GM12864 (cell line): ENCODE results near the gene NKX2-1.

Experiments used
- DNase-seq: peaks from one replicate; pipeline ENCODE4 v3.0.0-alpha.2; 2011; ENCODE audit warnings: low read depth
- H3K4me3 ChIP-seq: 2 replicates; pipeline ENCODE4 v1.5.1; 2011; ENCODE audit warnings: mild to moderate bottlenecking, low read depth, low read length, control low read depth
- CTCF ChIP-seq: IDR thresholded peaks from 2 replicates; pipeline ENCODE4 v1.5.1; 2011; ENCODE audit warnings: low read depth, mild to moderate bottlenecking, moderate library complexity, low read length, control low read depth, inconsistent platforms; ENCODE audit errors: missing control alignments

The NKX2-1 gene

GRCh38 chr14:36529062-36529461 is 9.0 kb upstream of the NKX2-1 start:
- no peak for TF ChIP-seq CTCF
- no peak overlapping the region for H3K4me3 ChIP-seq
- DNase-seq: no peak

GRCh38 chr14:36525746-36526099 is 5.7 kb upstream of the NKX2-1 start:
- no peak overlapping the region for H3K4me3 ChIP-seq
- no peak for TF ChIP-seq CTCF
- DNase-seq: no peak

- no peak for DNase-seq
- H3K4me3 ChIP-seq: no peak overlapping the region
- TF ChIP-seq CTCF: peak; percentile 43
These were observed 5.1 kb upstream of the NKX2-1 start for GRCh38 chr14:36524874-36525745.

GRCh38 chr14:36524220-36524837 is 4.3 kb upstream of the NKX2-1 start:
- DNase-seq: no peak
- no peak for TF ChIP-seq CTCF
- H3K4me3 ChIP-seq: no peak overlapping the region

GRCh38 chr14:36522972-36523715 is 3.1 kb upstream of the NKX2-1 start:
- no peak overlapping the region for H3K4me3 ChIP-seq
- no peak for TF ChIP-seq CTCF
- DNase-seq: no peak

GRCh38 chr14:36522347-36522971 is 2.4 kb upstream of the NKX2-1 start:
- no peak for DNase-seq
- H3K4me3 ChIP-seq: no peak overlapping the region
- no peak for TF ChIP-seq CTCF
